ENCODE measurements around the gene P2RX2. TPM values are rescaled to one million over a fixed set of nuclear protein-coding genes. Genes with fewer than 3 reads are reported as not detected.

Gene P2RX2
- total RNA-seq, 1 experiment from 2014 or later: not detected

GRCh38 chr12:132569856-132570480 is 48.6 kb upstream of the P2RX2 start:
- ATAC-seq: no peak
- H3K9ac ChIP-seq (ENCODE audit: low read length): no peak overlapping the region
- no peak overlapping the region for H3K4me2 ChIP-seq (ENCODE audit: low read length)
- ChIA-PET POLR2A (no interaction called here), RAD21 (ENCODE audit: low non-redundant PET in 1 of 2, low total read pairs in 2 of 2, uncharacterized antibody in 2 of 2, unreplicated experiment in 2 of 2) (no interaction called here), CTCF (interaction anchor here (1.5 kb wide), 1 partner anchor 9 kb away, joined by 5 read pairs; no protein-coding TSS in a partner anchor)
- no peaks in the 10 kb centered on the region for H3K9me2 ChIP-seq (ENCODE audit: insufficient read depth)
- H3K27me3 ChIP-seq (ENCODE audit: insufficient read depth, low read length): no peaks in the 10 kb centered on the region
- H3K27ac ChIP-seq (ENCODE audit: low read depth, low read length): no peak overlapping the region
- H2AFZ ChIP-seq (ENCODE audit: low read depth, low read length, poor library complexity, severe bottlenecking): no peak overlapping the region
- intact Hi-C loops (cut with micrococcal nuclease): no loop called here
- peaks cover 11 to 12% of the 10 kb centered on the region in 2 experiments; a peak in 3 of 4 replicates for H3K36me3 ChIP-seq (ENCODE audit: control insufficient read depth in 1 of 2, insufficient read depth in 2 of 2, low read length in 2 of 2)
- DNase-seq (ENCODE audit: low read depth, low spot score): no peak
- TF ChIP-seq ELF1 (IDR thresholded peaks at IDR 0.05; ENCODE audit: borderline replicate concordance, low read depth): no peak
- no peak for TF ChIP-seq CBX3 (IDR thresholded peaks at IDR 0.05; ENCODE audit: low read depth)
- TF ChIP-seq REST (IDR thresholded peaks at IDR 0.05; ENCODE audit: low read depth): no peak
- no peak for TF ChIP-seq YY1 (IDR thresholded peaks at IDR 0.05; ENCODE audit: extremely low read depth, insufficient replicate concordance, low read depth, low read length)
- no peak for TF ChIP-seq SIN3A (IDR thresholded peaks at IDR 0.05; ENCODE audit: low read depth)
- no peak for TF ChIP-seq SP1 (IDR thresholded peaks at IDR 0.05; ENCODE audit: low read depth)
- TF ChIP-seq EGR1 (IDR thresholded peaks at IDR 0.05; ENCODE audit: low read depth): no peak
- TF ChIP-seq, protein P1, sequence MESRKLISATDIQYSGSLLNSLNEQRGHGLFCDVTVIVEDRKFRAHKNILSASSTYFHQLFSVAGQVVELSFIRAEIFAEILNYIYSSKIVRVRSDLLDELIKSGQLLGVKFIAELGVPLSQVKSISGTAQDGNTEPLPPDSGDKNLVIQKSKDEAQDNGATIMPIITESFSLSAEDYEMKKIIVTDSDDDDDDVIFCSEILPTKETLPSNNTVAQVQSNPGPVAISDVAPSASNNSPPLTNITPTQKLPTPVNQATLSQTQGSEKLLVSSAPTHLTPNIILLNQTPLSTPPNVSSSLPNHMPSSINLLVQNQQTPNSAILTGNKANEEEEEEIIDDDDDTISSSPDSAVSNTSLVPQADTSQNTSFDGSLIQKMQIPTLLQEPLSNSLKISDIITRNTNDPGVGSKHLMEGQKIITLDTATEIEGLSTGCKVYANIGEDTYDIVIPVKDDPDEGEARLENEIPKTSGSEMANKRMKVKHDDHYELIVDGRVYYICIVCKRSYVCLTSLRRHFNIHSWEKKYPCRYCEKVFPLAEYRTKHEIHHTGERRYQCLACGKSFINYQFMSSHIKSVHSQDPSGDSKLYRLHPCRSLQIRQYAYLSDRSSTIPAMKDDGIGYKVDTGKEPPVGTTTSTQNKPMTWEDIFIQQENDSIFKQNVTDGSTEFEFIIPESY (IDR thresholded peaks at IDR 0.05; ENCODE audit: extremely low read depth, insufficient replicate concordance, low read length): no peak
- no peak for TF ChIP-seq ZNF274 (IDR thresholded peaks at IDR 0.05; ENCODE audit: low read depth, low read length)
- no peak for TF ChIP-seq RAD21 (IDR thresholded peaks at IDR 0.05; ENCODE audit: low read depth)
- TF ChIP-seq, protein P2, sequence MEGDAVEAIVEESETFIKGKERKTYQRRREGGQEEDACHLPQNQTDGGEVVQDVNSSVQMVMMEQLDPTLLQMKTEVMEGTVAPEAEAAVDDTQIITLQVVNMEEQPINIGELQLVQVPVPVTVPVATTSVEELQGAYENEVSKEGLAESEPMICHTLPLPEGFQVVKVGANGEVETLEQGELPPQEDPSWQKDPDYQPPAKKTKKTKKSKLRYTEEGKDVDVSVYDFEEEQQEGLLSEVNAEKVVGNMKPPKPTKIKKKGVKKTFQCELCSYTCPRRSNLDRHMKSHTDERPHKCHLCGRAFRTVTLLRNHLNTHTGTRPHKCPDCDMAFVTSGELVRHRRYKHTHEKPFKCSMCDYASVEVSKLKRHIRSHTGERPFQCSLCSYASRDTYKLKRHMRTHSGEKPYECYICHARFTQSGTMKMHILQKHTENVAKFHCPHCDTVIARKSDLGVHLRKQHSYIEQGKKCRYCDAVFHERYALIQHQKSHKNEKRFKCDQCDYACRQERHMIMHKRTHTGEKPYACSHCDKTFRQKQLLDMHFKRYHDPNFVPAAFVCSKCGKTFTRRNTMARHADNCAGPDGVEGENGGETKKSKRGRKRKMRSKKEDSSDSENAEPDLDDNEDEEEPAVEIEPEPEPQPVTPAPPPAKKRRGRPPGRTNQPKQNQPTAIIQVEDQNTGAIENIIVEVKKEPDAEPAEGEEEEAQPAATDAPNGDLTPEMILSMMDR (IDR thresholded peaks at IDR 0.05 in 2 of 3, conservative IDR thresholded peaks at IDR 0.05 in 1 of 3; ENCODE audit: borderline replicate concordance in 1 of 3, insufficient read depth in 1 of 3, low read depth in 2 of 3, low read length in 2 of 3): no peak
- no peak for TF ChIP-seq EZH2phosphoT487 (IDR thresholded peaks at IDR 0.05; ENCODE audit: borderline replicate concordance)
- no peak for TF ChIP-seq POLR2AphosphoS5 (IDR thresholded peaks at IDR 0.05; ENCODE audit: low read depth, low read length)
- no peak for TF ChIP-seq TCF7L2 (IDR thresholded peaks at IDR 0.05; ENCODE audit: borderline replicate concordance, extremely low read depth, insufficient read depth, insufficient read length)
- TF ChIP-seq EZH2 (IDR thresholded peaks at IDR 0.05): no peak
- TF ChIP-seq SRF (IDR thresholded peaks at IDR 0.05; ENCODE audit: low read depth): no peak
- TF ChIP-seq, protein P3, sequence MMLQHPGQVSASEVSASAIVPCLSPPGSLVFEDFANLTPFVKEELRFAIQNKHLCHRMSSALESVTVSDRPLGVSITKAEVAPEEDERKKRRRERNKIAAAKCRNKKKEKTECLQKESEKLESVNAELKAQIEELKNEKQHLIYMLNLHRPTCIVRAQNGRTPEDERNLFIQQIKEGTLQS (IDR thresholded peaks at IDR 0.05): no peak
- TF ChIP-seq, protein P4, sequence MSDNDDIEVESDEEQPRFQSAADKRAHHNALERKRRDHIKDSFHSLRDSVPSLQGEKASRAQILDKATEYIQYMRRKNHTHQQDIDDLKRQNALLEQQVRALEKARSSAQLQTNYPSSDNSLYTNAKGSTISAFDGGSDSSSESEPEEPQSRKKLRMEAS (IDR thresholded peaks at IDR 0.05): no peak
- no peaks in the 10 kb centered on the region for H4K20me1 ChIP-seq (ENCODE audit: insufficient read depth)
- peaks cover 30% of the 10 kb centered on the region for H3K79me2 ChIP-seq (ENCODE audit: insufficient read depth, low read length)
- no peaks in the 10 kb centered on the region for H3K9me3 ChIP-seq (ENCODE audit: control insufficient read depth in 1 of 2, insufficient read depth in 1 of 2, low read depth in 1 of 2, low read length in 2 of 2)
- no peak overlapping the region for H3K4me3 ChIP-seq (replicated peaks in 1 of 2; ENCODE audit: low read depth in 1 of 2, low read length in 2 of 2)
- no peaks in the 10 kb centered on the region for H3K4me1 ChIP-seq (ENCODE audit: control insufficient read depth in 1 of 2, insufficient read depth in 2 of 2, low read length in 2 of 2)
- no TSS peak for BruUV-seq (replicated peaks)

Measured in HCT116 (cell line).